ENCODE data around the gene TDP1.
"Not testable (repeated sequence)": the region's sequence is repeated elsewhere in the genome, so short reads cannot be mapped to it uniquely, and the experiment has no call there.

The TDP1 gene

GRCh38 chr14:90049390-90049789, 93.7 kb downstream of the TDP1 start:
- DNase-seq (ENCODE audit: low spot score), result no peak

DNA sequence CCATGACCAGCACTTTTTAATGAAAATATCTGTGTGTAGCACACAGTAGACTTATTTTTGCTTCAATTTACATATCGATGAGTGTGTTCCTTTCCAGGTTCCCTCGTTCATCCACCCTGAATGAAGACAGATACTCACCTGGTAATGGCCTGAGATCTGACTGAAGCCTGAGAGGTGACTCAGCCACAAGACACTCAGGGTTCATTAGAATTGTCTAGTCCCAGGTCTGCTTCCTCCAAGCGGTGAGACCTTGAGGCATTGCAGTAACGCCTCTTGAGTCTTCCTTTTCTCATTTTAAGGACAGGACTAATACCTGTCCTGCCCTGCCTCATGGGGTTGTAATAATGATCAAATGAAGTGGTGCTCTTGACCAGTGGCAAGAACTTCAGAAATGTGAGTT, 94.5 kb downstream of the TDP1 start:
- no peak for DNase-seq (ENCODE audit: low spot score)

DNA sequence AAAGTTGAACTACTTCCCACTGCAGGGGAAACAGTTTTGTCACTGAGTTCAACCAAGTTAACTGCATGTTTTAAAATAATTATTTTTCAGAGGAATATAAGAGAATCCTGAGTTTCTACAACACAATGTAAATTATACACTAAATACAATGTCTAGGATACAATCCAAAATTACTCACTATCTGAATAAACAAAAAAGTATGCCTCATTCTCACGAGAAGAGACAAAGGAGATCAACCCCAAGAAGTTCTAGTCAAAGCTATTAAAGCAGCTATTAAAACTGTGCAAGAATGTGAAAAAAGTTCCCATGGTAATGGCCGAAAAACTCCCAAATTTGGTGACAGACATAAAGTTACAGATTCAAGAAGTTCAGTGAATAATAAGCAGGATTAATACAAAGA, 97.3 kb downstream of the TDP1 start:
- DNase-seq (ENCODE audit: low spot score), result no peak

GRCh38 chr14:90054803-90055202, 99.1 kb downstream of the TDP1 start:
- DNase-seq (ENCODE audit: low spot score), result no peak

DNA sequence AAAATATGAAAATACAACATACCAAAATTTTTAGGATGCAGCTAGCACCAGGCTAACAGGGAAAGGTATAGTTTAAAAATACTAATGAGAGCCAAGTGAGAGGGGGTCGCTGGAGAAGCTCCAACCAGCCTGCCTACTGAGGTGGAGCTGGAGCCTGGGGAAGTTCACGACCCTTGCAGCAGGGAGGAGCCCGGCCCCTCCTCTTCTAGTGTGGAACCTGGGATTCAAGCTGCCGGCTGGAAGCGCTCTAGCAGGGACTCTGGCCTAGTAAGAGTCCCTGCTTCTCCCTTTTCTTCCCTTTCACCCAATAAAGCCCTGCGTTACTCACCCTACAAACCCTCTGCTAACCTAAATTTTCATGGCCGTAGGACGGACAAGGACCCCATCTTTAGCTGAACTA, 101.1 kb downstream of the TDP1 start:
- no peak for DNase-seq (ENCODE audit: low spot score)

GRCh38 chr14:90058876-90059458, 103.2 kb downstream of the TDP1 start:
- no peak for DNase-seq (ENCODE audit: low spot score)

DNA sequence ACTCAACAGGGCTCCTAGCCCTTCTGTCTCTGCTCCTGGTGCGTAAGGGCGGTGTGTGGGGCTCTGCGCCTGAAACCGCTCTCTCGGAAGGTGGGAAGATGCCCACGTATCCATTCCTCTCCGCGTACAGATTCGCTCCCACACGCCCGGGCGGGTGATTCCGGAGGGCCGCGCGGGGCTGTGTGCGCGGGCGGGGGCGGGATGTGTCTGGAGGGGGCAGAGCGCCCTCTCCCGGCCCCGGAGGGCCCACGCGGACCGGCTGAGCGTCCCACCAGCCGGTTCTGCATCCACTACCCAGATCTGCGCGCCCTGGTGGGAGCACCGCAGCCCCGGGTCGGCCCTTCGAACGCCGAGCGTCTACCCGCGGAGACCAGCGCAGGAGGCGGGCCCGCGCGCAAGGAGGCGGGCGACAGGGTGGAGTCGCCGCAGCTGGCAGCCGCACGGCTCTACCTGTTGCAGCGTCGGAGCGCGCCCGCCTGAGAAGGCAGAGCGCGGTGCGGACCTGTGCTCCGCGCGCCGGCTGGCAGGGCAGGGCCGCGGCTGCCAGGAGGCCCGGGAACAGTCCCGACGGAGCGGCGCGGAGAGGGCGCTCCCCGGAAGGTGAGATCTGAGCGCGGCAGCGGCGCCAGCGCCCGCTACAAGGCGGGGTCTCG, 104.7 kb downstream of the TDP1 start:
- peak; percentile 42 for DNase-seq (ENCODE audit: low spot score)

DNA sequence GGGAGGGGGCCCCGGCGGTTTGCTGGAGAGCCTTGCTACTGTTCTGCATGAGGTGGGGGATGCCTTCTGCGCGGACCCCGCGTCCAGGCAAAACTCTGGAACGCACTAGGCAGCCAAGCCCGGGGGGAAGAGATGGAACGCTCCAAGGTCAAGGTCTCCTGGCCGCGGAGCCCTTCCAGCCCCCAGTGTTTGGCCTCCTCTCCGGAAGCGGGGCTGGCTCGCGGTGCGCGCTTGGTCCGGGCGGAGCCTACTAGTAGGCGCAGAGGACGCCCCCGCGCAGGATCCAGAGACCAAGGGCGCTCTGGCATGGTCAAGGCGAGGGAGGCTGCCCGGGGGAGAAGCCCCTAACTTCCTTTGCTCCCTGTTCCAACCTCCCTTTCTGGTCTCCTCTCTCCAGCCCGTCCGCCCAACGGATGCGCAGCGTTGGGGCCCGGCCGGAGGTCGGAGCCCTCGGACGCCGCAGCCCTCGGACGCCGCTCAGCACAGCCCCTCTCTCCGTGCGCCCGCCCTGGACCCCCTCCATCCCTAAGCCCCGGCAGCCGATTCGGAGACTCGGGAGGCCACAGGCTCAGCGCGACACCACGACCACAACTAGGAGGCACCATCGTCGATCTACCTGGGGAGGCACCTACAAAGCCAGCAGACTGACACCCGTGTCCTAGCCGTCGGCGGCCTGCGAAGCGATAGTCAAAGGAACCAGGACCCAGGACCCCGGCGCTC, 105.4 kb downstream of the TDP1 start:
- no peak for DNase-seq (ENCODE audit: low spot score)

DNA sequence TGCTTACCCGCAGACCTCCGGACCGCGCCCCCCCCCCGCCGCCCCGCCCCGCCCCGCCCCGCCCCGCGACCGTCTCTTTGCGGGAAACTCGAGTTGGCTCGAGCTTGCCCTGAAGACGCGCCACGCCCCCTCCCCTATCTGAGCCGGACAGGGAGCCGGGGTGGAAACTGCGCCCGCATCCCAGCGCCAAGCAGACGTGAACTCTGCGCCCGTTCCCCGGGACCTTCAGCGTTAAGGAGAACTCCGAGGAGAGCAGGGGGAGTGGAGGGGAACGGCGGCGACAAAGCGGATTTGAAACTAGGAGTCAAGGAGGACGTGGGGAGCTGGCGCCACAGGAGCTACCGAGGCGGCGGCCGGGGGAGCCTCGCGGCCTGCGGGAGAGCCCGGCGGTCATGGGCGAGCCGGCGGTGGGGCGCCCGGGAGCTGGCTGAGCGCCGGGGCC, 106.0 kb downstream of the TDP1 start, which contains the start of gene KCNK13:
Gene KCNK13 (plus strand): TSS at position 310 of the 442 bp plus-strand sequence. CDS start 212 bp downstream, outside the sequence.
- DNase-seq (ENCODE audit: low spot score), result no peak

GRCh38 chr14:90062127-90062794, 106.5 kb downstream of the TDP1 start:
- DNase-seq (ENCODE audit: low spot score), result no peak

GRCh38 chr14:90062822-90063539, 107.3 kb downstream of the TDP1 start:
- DNase-seq (ENCODE audit: low spot score), result no peak

DNA sequence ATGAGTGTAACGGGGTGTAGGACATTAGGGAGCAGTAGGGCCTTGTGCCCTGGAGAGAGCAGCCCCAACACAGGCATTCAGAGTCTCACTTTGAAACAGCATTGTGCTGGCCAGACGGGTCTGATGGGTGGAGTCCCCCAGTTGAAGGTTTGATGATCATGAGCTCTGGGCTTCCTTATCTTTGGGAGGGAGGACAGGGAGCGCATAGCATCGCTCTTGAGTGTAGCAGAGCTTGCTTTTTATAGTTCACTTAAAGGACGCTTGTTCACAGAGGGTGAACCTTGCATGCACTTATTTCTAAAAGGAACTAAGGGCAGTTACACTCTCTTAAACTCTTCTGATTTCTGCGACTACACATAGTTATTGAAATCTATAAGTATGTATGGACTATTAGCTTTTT, 116.6 kb downstream of the TDP1 start:
- DNase-seq (ENCODE audit: low spot score), result no peak

DNA sequence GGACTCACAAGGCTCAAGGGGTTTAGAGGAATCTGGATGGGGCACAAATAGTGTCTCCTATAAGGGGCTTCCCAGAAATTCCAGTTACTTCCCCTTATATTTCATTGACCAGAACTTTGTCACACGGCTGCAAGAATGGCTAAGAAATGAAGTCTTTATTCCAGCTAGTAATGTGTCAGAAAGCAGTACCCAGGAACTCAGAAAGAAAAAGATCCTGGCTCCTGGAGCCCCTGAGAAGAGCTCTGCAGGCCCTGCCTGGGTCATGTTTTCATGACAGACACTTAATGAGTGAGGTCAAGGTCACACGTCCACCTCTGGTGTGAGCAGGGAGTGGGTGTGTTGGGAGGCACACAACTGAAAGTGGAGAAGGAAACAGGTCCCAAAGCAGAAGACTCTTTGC, 123.8 kb downstream of the TDP1 start:
- no peak for DNase-seq (ENCODE audit: low spot score)

- DNase-seq (ENCODE audit: low spot score), result no peak
These were observed 131.7 kb downstream of the TDP1 start for GRCh38 chr14:90087433-90087832.

- DNase-seq (ENCODE audit: low spot score), result no peak
These were observed 132.4 kb downstream of the TDP1 start for GRCh38 chr14:90088176-90088575.

GRCh38 chr14:90089486-90089885, 133.8 kb downstream of the TDP1 start:
- DNase-seq (ENCODE audit: low spot score), result not testable (repeated sequence)

GRCh38 chr14:90091393-90091792, 135.7 kb downstream of the TDP1 start:
- no peak for DNase-seq (ENCODE audit: low spot score)

GRCh38 chr14:90093942-90094595, 138.3 kb downstream of the TDP1 start:
- DNase-seq (ENCODE audit: low spot score), result no peak
